Posterior cingulate gyrus (tissue), 11 donors: Measurements from ENCODE around the gene PTBP1.
"Not testable (repeated sequence)": the region's sequence is repeated elsewhere in the genome, so short reads cannot be mapped to it uniquely, and the experiment has no call there.

Experiments used
- DNase-seq, 10 donors: peaks; one replicate each; pipeline versions ENCODE4 v3.0.0 to v3.0.0-alpha.2; 2020 to 2021; ENCODE audit warnings: mixed read lengths in 3 of 10
- intact Hi-C: fragments of 100-400 bp; cut with DNase I; formaldehyde crosslinking; loops from one replicate; pipeline ENCODE4 v1.15.1; 2023

PTBP1 gene

GRCh38 chr19:821825-822503, 24.7 kb downstream of the PTBP1 start, which contains the start of gene PLPPR3:
PLPPR3 (minus strand) TSS chr19:821955; CDS start chr19:821559, 396 bp downstream.
- peak in 1 of 10 donors; percentile 63 for DNase-seq

GRCh38 chr19:823565-824121, 26.4 kb downstream of the PTBP1 start:
- no peak for DNase-seq
- intact Hi-C loops = no loop called here

More at GRCh38 chr19:821825-822503, 24.7 kb downstream of the PTBP1 start, which contains the start of gene PLPPR3:
- intact Hi-C loops = no loop called here

- peak in 1 of 10 donors; percentile 80 for DNase-seq
- intact Hi-C loops = no loop called here
Observed at GRCh38 chr19:824885-825284, 27.6 kb downstream of the PTBP1 start.

- DNase-seq = no peak
- intact Hi-C loops = no loop called here
Observed at GRCh38 chr19:825897-826644, 28.8 kb downstream of the PTBP1 start.

- intact Hi-C loops = no loop called here
- DNase-seq = no peak
Observed at GRCh38 chr19:827314-827709, 30.1 kb downstream of the PTBP1 start.

GRCh38 chr19:827710-828321, 30.6 kb downstream of the PTBP1 start, which contains the start of gene AZU1:
AZU1 (plus strand) TSS chr19:827837; CDS start chr19:827847, 10 bp downstream.
- peak in 1 of 10 donors; percentile 81 for DNase-seq
- intact Hi-C loops = no loop called here

- no peak for DNase-seq
- intact Hi-C loops = no loop called here
Observed at GRCh38 chr19:829129-829758, 32.0 kb downstream of the PTBP1 start.

- DNase-seq = no peak
- intact Hi-C loops = no loop called here
Observed at GRCh38 chr19:831407-832369, 34.4 kb downstream of the PTBP1 start.

GRCh38 chr19:834216-834615, 37.0 kb downstream of the PTBP1 start:
- intact Hi-C loops = no loop called here
- no peak for DNase-seq

- no peak for DNase-seq
- intact Hi-C loops = no loop called here
Observed at GRCh38 chr19:835210-835810, 38.1 kb downstream of the PTBP1 start.

GRCh38 chr19:840519-841206, 43.4 kb downstream of the PTBP1 start, which contains the start of gene PRTN3:
PRTN3 (plus strand) TSS chr19:840999; CDS start chr19:841009, 10 bp downstream.
- intact Hi-C loops = no loop called here
- DNase-seq = no peak

GRCh38 chr19:842802-843179, 45.5 kb downstream of the PTBP1 start:
- intact Hi-C loops, DNase-seq: not testable (repeated sequence)

- no peak for DNase-seq
Observed at GRCh38 chr19:843180-843835, 46.1 kb downstream of the PTBP1 start.

GRCh38 chr19:843836-844545, 46.7 kb downstream of the PTBP1 start:
- DNase-seq = peak in 1 of 10 donors; percentile 50
- intact Hi-C loops = no loop called here

More at GRCh38 chr19:843180-843835, 46.1 kb downstream of the PTBP1 start:
- intact Hi-C loops = no loop called here

- intact Hi-C loops = no loop called here
- no peak for DNase-seq
Observed at GRCh38 chr19:844546-844971, 47.3 kb downstream of the PTBP1 start.

GRCh38 chr19:845707-846521, 48.7 kb downstream of the PTBP1 start:
- no peak for DNase-seq
- intact Hi-C loops = no loop called here
